HG02840 (cell line): ENCODE results near the gene MSMO1.
A peak's percentile ranks its signal among the peaks of the same experiment; 100 is the strongest.
"Not testable (repeated sequence)": the region's sequence is repeated elsewhere in the genome, so short reads cannot be mapped to it uniquely, and the experiment has no call there.

ENCODE experiments used
- ATAC-seq: cut with Tn5 transposase; IDR thresholded peaks from one replicate; pipeline ENCODE4 v1.9.1; 2021; ENCODE audit warnings: mild to moderate bottlenecking, moderate library complexity, moderate number of reproducible peaks; ENCODE audit not compliant: unreplicated experiment, low FRiP score

MSMO1 gene

GRCh38 chr4:165327211-165328100, at the start of gene MSMO1:
Gene MSMO1, plus strand, starts transcription at chr4:165327669. Its CDS starts 5,702 bp downstream, at chr4:165333371.
- ATAC-seq = peak; percentile 99

GRCh38 chr4:165279531-165279930, 47.9 kb upstream of the MSMO1 start:
- ATAC-seq = not testable (repeated sequence)

DNA sequence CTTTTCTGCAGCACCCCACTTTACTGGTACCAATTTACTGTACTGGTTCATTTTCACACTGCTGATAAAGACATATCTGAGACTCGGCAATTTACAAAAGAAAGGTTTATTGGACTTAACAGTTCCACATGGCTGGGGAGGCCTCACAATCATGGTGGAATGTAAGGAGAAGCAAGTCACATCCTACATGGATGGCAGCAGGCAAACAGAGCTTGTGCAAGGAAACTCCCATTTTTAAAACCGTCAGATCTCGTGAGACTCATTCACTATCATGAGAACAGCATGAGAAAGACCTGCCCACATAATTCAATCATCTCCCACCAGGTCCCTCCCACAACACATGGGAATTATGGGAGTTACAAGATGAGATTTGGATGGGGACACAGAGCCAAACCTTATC, 42.8 kb upstream of the MSMO1 start:
- ATAC-seq = not testable (repeated sequence)

DNA sequence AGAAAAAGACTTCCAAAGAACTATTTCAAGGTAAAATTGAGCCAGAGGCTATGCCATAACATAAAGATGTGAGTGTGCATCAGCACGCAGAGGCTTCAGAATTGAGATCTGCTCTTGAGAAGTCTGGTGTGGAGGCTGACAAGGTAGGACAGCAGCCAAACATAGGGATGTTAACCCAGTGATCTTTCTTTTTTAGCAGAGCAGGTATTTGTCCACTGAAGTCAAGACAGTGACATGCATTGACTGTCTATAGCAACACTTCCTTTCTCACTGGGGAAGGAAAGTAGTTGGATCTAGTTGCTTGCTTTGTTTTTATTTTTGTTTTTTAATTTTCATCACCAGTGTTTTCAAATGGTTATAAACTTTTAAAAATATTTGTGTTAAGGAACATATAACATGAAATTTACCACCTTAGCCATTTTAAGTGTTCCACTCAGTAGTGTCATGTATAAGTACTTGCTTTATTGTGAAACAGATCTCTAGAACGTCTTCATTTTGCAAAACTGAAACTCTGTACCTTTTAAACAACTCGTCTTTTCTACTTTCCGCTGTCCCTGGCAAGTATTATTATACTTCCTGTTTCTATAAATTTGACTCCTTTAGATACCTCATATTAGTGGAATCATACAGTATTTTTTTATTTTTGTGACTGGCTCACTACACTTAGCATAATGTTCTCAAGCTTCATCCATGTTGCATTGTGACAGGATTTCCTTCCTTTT, 40.7 kb upstream of the MSMO1 start:
- peak; percentile 55 for ATAC-seq

GRCh38 chr4:165288226-165288625, 39.2 kb upstream of the MSMO1 start:
- ATAC-seq = no peak

GRCh38 chr4:165288639-165289422, 38.6 kb upstream of the MSMO1 start:
- no peak for ATAC-seq

- no peak for ATAC-seq
Observed at GRCh38 chr4:165289423-165289785, 38.1 kb upstream of the MSMO1 start.

DNA sequence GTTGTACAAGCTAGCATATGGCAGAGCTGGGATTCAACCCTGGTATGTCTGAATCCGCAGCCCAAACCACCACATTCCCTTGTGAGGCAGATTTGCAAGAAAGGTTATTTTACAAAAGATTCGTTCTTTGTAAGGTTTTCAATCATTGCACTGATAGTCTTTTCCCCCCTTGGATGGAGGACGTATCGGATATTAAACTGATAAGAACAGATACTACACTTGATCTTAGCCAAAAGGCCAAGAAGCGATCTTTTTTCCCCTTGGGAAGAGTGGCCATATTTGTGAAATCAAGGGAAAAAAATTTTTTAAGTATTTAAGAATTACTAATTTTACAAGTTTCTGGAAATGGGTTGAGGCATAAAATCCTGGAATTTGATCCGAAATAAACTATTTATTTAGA, 34.4 kb upstream of the MSMO1 start:
- no peak for ATAC-seq

DNA sequence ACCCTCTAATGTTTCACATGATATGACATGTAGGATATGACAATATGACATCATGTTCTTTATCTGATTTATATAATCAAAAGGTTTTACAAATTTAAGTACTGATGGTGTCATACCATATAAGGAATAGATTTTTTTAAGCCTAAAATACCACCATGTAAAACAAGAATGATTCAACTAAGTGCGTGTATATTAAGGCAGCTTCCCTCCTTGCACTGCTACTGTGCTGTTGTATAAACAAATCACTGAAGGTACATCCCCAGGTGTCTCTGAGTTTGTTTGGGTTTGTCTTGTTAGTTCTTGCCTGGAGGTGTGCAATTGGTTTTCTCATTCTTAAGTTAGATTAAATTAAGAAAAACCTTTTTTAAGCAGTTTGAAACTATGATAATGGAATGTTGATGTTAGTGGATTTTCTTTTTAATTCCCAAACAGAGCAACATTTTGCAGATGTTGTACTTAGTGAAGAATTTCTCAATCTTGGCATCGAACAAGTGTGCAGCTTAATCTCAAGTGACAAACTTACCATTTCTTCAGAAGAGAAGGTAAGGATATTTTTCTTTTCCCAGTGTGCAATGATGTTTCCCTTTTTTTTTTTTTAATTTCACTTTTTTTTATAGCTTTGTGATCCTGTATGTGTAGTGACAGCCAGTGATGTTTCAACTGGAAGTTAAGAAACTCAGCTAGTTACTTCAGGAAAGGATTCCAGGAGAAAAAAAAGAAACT, 33.4 kb upstream of the MSMO1 start:
- ATAC-seq = no peak

- peak; percentile 87 for ATAC-seq
Observed at GRCh38 chr4:165294907-165295306, 32.6 kb upstream of the MSMO1 start.

- no peak for ATAC-seq
Observed at GRCh38 chr4:165297626-165298025, 29.8 kb upstream of the MSMO1 start.

GRCh38 chr4:165299399-165300060, 27.9 kb upstream of the MSMO1 start:
- ATAC-seq = no peak

GRCh38 chr4:165301833-165302232, 25.6 kb upstream of the MSMO1 start:
- ATAC-seq = peak; percentile 78

DNA sequence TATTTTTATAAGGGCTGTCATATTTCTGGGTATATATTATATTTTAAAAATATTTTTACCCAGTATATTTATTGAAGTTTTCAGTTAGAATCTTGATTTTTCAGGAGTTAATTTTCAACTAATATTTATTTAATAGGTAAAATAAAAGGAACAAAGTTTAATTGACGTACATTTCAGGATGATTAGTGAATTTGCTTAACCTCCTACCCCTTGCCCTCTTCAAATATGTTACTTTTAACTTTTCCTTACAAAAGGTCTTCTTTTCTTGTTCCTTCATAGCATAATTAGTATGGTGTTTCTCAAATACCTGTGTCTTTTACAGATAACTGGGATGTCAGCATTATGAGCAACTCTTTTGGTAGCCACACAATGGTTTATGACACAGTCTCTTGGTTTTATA, 24.8 kb upstream of the MSMO1 start:
- ATAC-seq = no peak

DNA sequence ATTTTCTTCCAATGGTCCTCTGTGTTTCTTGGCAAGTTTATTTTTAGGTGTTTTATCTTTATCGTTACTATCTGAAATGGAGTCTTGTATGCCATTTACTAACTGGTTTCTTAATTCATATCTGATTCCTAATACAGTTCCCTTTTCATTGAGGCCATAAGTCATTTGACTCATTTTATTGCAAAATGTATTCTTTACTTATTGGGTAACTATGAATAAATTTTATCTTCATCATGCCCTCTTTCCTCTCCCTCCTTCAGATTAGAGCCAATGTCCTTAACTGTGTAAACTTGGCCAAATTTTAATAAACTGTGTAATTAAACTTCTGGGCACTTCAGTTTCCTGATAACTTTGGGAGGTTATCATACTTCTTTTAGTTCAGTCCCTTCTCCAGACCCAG, 19.3 kb upstream of the MSMO1 start:
- no peak for ATAC-seq

- ATAC-seq = no peak
Observed at GRCh38 chr4:165308606-165309005, 18.9 kb upstream of the MSMO1 start.

- ATAC-seq = no peak
Observed at GRCh38 chr4:165309456-165309855, 18.0 kb upstream of the MSMO1 start.

DNA sequence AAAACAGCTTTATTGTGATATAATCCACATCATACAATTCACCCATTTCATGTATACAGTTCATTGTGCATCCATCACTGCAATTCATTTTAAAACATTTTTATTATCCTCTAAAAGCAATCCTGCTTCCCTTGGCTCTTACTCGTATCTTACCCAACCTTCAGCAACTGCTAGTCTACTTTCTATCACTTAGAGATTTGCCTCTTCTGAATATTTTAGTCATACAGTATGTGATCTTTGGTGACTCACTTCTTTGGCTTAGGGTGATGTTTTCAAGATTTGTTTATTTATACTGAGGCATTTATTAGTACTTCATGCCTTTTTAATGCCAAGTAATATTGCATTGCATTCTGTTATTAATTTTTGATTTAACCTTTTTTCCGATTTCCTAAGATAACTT, 15.0 kb upstream of the MSMO1 start:
- ATAC-seq = no peak

GRCh38 chr4:165319030-165319429, 8.4 kb upstream of the MSMO1 start:
- ATAC-seq = no peak

- no peak for ATAC-seq
Observed at GRCh38 chr4:165319509-165319908, 8.0 kb upstream of the MSMO1 start.
